ENCODE results near the gene CHST3.

Gene CHST3

DNA sequence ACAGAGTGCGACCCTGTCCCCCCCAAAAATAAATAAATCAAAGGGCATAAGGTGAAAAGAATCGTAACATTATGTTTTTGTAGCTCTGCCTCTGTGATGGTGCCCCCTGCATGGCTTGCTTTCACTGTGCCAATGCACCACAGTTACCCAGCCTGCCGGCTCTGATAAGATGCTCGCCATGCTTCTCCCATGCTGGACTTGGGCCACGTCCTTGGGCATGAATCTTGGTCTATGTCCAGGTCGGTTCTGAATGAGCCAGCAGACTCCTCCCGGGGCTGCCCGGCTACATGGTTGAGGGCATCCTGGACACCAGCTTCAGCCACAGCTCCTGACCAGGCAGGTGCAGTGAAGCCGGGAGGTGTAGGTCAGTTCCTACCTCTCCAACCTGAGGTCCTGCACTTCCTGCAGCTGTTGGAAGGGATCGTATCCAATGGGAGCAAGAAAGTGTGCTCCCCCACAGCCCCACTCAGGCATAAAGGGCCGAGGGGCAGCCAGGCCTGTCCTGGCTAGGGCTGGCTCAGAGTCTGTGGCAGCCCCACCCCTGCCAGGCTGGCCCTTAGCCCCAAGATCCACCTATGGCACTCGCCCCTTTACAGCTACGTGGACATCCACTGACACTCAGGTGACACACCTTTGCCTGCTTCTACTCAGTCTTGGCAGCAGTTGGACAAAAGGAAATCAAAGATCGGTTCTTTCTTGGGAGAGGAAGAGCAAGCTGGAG is 34.1 kb downstream of the CHST3 start:
- no peak for TF ChIP-seq TOX (CRISPR knock-in tag; IDR thresholded peaks at IDR 0.05; ENCODE audit: borderline replicate concordance)
- peak; percentile 53; the same call in 1 of the 2 replicates for TF ChIP-seq ZFP3 (CRISPR knock-in tag; IDR thresholded peaks at IDR 0.05)
- TF ChIP-seq, protein P1, sequence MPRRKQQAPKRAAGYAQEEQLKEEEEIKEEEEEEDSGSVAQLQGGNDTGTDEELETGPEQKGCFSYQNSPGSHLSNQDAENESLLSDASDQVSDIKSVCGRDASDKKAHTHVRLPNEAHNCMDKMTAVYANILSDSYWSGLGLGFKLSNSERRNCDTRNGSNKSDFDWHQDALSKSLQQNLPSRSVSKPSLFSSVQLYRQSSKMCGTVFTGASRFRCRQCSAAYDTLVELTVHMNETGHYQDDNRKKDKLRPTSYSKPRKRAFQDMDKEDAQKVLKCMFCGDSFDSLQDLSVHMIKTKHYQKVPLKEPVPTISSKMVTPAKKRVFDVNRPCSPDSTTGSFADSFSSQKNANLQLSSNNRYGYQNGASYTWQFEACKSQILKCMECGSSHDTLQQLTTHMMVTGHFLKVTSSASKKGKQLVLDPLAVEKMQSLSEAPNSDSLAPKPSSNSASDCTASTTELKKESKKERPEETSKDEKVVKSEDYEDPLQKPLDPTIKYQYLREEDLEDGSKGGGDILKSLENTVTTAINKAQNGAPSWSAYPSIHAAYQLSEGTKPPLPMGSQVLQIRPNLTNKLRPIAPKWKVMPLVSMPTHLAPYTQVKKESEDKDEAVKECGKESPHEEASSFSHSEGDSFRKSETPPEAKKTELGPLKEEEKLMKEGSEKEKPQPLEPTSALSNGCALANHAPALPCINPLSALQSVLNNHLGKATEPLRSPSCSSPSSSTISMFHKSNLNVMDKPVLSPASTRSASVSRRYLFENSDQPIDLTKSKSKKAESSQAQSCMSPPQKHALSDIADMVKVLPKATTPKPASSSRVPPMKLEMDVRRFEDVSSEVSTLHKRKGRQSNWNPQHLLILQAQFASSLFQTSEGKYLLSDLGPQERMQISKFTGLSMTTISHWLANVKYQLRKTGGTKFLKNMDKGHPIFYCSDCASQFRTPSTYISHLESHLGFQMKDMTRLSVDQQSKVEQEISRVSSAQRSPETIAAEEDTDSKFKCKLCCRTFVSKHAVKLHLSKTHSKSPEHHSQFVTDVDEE (CRISPR knock-in tag; IDR thresholded peaks at IDR 0.05): no peak
- ATAC-seq: peak; percentile 28

DNA sequence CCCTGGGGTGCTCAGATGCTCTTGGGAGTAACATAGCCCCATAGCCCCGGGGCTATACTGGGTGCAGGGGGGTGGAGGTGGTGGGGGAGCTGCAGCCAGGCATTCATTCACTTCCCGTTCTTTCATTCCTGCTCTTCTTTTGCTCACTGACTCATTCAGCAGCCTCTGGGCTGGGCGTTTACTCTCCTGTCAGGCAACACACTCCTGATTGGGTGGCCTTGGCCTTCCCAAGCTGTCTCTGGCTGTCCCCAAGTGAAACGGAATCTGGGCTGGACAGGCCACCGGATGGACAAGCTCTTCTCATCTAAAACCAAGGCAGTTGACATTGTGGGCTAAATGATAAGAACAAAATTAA is 34.6 kb downstream of the CHST3 start:
- ATAC-seq: peak; percentile 93

DNA sequence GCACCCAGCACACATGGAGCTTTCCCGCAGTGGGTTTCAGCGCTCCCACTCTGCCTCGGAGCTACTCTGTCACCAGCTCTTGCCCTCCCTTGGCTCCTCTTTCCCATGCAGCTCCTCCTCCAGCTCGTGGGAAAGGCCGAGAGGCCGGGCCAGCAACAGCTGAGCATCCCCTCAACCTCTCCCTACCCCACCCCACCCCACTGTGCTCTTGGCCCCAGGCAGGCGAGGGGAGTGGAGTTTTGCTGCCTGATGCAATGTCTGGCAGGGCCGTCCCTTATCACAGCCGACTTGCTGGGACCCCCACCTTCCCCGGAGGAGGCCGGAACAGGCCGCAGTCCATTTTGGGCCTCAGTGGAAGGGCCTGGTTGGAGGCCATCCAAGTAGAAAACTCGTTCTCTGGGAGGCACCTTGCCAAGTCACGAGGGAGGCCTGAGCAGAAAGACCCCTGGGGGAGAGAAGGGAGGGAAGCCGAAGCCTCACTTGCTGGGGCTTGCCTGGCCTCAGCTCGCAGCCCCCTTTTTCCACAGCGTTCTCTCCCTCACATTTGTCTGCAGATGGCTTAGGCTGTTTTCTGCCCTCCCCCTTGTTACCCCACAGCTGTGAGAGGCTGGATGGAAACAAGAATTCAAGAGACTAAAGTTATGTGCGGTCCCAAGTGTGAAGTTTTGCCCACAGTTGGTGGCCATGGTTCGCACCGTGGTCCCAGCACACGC is 35.3 kb downstream of the CHST3 start:
- peak; percentile 71 for ATAC-seq
- TF ChIP-seq, protein P1 (CRISPR knock-in tag; IDR thresholded peaks at IDR 0.05): no peak
- TF ChIP-seq GLIS3 (CRISPR knock-in tag; IDR thresholded peaks at IDR 0.05): no peak
- TF ChIP-seq TOX (CRISPR knock-in tag; IDR thresholded peaks at IDR 0.05; ENCODE audit: borderline replicate concordance): no peak
- no peak for TF ChIP-seq ZNF70 (CRISPR knock-in tag; IDR thresholded peaks at IDR 0.05)
- TF ChIP-seq PATZ1 (CRISPR knock-in tag; IDR thresholded peaks at IDR 0.05; ENCODE audit: borderline replicate concordance): peak; percentile 86
- TF ChIP-seq, protein P2, sequence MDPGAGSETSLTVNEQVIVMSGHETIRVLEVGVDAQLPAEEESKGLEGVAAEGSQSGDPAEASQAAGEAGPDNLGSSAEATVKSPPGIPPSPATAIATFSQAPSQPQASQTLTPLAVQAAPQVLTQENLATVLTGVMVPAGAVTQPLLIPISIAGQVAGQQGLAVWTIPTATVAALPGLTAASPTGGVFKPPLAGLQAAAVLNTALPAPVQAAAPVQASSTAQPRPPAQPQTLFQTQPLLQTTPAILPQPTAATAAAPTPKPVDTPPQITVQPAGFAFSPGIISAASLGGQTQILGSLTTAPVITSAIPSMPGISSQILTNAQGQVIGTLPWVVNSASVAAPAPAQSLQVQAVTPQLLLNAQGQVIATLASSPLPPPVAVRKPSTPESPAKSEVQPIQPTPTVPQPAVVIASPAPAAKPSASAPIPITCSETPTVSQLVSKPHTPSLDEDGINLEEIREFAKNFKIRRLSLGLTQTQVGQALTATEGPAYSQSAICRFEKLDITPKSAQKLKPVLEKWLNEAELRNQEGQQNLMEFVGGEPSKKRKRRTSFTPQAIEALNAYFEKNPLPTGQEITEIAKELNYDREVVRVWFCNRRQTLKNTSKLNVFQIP (CRISPR knock-in tag; IDR thresholded peaks at IDR 0.05; ENCODE audit: borderline replicate concordance, low read depth): no peak
- no peak for TF ChIP-seq ESRRG (CRISPR knock-in tag; IDR thresholded peaks at IDR 0.05)
- TF ChIP-seq BACH2 (CRISPR knock-in tag; IDR thresholded peaks at IDR 0.05; ENCODE audit: borderline replicate concordance): no peak
- TF ChIP-seq, protein P3, sequence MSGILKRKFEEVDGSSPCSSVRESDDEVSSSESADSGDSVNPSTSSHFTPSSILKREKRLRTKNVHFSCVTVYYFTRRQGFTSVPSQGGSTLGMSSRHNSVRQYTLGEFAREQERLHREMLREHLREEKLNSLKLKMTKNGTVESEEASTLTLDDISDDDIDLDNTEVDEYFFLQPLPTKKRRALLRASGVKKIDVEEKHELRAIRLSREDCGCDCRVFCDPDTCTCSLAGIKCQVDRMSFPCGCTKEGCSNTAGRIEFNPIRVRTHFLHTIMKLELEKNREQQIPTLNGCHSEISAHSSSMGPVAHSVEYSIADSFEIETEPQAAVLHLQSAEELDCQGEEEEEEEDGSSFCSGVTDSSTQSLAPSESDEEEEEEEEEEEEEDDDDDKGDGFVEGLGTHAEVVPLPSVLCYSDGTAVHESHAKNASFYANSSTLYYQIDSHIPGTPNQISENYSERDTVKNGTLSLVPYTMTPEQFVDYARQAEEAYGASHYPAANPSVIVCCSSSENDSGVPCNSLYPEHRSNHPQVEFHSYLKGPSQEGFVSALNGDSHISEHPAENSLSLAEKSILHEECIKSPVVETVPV (CRISPR knock-in tag; IDR thresholded peaks at IDR 0.05): no peak
- TF ChIP-seq OSR1 (CRISPR knock-in tag; IDR thresholded peaks at IDR 0.05): no peak
- TF ChIP-seq ZNF8 (CRISPR knock-in tag; IDR thresholded peaks at IDR 0.05): no peak
- TF ChIP-seq PPARA (CRISPR knock-in tag; IDR thresholded peaks at IDR 0.05; ENCODE audit: borderline replicate concordance): no peak
- peak; percentile 26; the same call in 1 of the 2 replicates for TF ChIP-seq TCF4 (CRISPR knock-in tag; IDR thresholded peaks at IDR 0.05; ENCODE audit: borderline replicate concordance)
- peak; percentile 70 for TF ChIP-seq ZFP3 (CRISPR knock-in tag; IDR thresholded peaks at IDR 0.05)
- TF ChIP-seq ARNTL (CRISPR knock-in tag; IDR thresholded peaks at IDR 0.05; ENCODE audit: borderline replicate concordance, low read depth): no peak
- no peak for TF ChIP-seq SNAI2 (CRISPR knock-in tag; IDR thresholded peaks at IDR 0.05)
- TF ChIP-seq, protein P4, sequence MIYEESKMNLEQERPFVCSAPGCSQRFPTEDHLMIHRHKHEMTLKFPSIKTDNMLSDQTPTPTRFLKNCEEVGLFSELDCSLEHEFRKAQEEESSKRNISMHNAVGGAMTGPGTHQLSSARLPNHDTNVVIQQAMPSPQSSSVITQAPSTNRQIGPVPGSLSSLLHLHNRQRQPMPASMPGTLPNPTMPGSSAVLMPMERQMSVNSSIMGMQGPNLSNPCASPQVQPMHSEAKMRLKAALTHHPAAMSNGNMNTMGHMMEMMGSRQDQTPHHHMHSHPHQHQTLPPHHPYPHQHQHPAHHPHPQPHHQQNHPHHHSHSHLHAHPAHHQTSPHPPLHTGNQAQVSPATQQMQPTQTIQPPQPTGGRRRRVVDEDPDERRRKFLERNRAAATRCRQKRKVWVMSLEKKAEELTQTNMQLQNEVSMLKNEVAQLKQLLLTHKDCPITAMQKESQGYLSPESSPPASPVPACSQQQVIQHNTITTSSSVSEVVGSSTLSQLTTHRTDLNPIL (CRISPR knock-in tag; IDR thresholded peaks at IDR 0.05; ENCODE audit: low read depth): peak; percentile 59; the same call in 1 of the 2 replicates

More for the DNA sequence above, 34.6 kb downstream of the CHST3 start:
- TF ChIP-seq, protein P4 (CRISPR knock-in tag; IDR thresholded peaks at IDR 0.05; ENCODE audit: low read depth): no peak
- TF ChIP-seq ARNTL (CRISPR knock-in tag; IDR thresholded peaks at IDR 0.05; ENCODE audit: borderline replicate concordance, low read depth): no peak
- no peak for TF ChIP-seq TCF4 (CRISPR knock-in tag; IDR thresholded peaks at IDR 0.05; ENCODE audit: borderline replicate concordance)
- TF ChIP-seq, protein P3 (CRISPR knock-in tag; IDR thresholded peaks at IDR 0.05): no peak

Measured in SK-N-SH treated with all-trans-retinoic acid at 6 μM for 48 hours (cell line).